OCI-LY3 (cell line): ENCODE measurements around the gene INPP5A.

Source experiments
- H2AFZ ChIP-seq: fragments of 200-600, 300-600 bp; shearing (Covaris generic); 2 replicates; pipeline ENCODE4 v1.6.0; 2014; ENCODE audit warnings: antibody characterized with exemption, low read depth, low read length
- H3K27ac ChIP-seq: fragments of 200-600, 300-600 bp; sonication (generic); 2 replicates; pipeline ENCODE4 v1.5.1; 2014; ENCODE audit warnings: mild to moderate bottlenecking, low read length, moderate library complexity, mixed read lengths
- H3K27me3 ChIP-seq: fragments of 200-600, 300-600 bp; sonication (generic); 2 replicates; pipeline ENCODE4 v1.6.1; 2014; ENCODE audit warnings: low read depth, low read length, mixed read lengths
- H3K36me3 ChIP-seq: fragments of 200-600, 300-600 bp; sonication (generic); replicated peaks from 2 replicates; pipeline ENCODE3; 2014; ENCODE audit warnings: low read depth, low read length, mixed read lengths
- H3K4me1 ChIP-seq: fragments of 300-600, 200-600 bp; sonication (generic); 2 replicates; pipeline ENCODE4 v1.6.1; 2014; ENCODE audit warnings: low read length, mixed read lengths
- H3K4me2 ChIP-seq: fragments of 200-600, 300-600 bp; sonication (generic); 2 replicates; pipeline ENCODE4 v1.6.1; 2014; ENCODE audit warnings: low read length, mixed read lengths
- H3K4me3 ChIP-seq: fragments of 300-600, 200-600 bp; sonication (generic); 2 replicates; pipeline ENCODE4 v1.5.1; 2014; ENCODE audit warnings: antibody characterized with exemption, mild to moderate bottlenecking, low read length, moderate library complexity
- H3K79me2 ChIP-seq: fragments of 300-600, 200-600 bp; shearing (Covaris generic); 2 replicates; pipeline ENCODE4 v1.6.1; 2014; ENCODE audit warnings: mild to moderate bottlenecking, low read length, mixed read lengths
- H3K9ac ChIP-seq: fragments of 300-600, 200-600 bp; shearing (Covaris generic); 2 replicates; pipeline ENCODE4 v1.6.0; 2014; ENCODE audit warnings: mild to moderate bottlenecking, low read length, moderate library complexity
- H3K9me3 ChIP-seq: fragments of 200-600, 300-600 bp; shearing (Covaris generic); 2 replicates; pipeline ENCODE4 v1.6.1; 2014; ENCODE audit warnings: low read length, mixed read lengths; ENCODE audit not compliant: insufficient read depth
- H4K20me1 ChIP-seq: fragments of 200-600, 300-600 bp; sonication (generic); 2 replicates; pipeline ENCODE4 v1.6.1; 2016; ENCODE audit warnings: low read length, mixed read lengths; ENCODE audit not compliant: insufficient read depth
- EZH2phosphoT487 ChIP-seq: fragments of 200-600 bp; shearing (Covaris generic); IDR thresholded peaks from 2 replicates; pipeline ENCODE4 v1.6.1; 2018; ENCODE audit warnings: antibody characterized with exemption, mixed run types, low read depth
- TF ChIP-seq, protein P1 (sequence below): fragments of 200-600, 300-600 bp; sonication (generic); IDR thresholded peaks from 2 replicates; pipeline ENCODE4 v1.5.1; 2014; ENCODE audit warnings: antibody characterized with exemption, low read length, low read depth

The INPP5A gene

DNA sequence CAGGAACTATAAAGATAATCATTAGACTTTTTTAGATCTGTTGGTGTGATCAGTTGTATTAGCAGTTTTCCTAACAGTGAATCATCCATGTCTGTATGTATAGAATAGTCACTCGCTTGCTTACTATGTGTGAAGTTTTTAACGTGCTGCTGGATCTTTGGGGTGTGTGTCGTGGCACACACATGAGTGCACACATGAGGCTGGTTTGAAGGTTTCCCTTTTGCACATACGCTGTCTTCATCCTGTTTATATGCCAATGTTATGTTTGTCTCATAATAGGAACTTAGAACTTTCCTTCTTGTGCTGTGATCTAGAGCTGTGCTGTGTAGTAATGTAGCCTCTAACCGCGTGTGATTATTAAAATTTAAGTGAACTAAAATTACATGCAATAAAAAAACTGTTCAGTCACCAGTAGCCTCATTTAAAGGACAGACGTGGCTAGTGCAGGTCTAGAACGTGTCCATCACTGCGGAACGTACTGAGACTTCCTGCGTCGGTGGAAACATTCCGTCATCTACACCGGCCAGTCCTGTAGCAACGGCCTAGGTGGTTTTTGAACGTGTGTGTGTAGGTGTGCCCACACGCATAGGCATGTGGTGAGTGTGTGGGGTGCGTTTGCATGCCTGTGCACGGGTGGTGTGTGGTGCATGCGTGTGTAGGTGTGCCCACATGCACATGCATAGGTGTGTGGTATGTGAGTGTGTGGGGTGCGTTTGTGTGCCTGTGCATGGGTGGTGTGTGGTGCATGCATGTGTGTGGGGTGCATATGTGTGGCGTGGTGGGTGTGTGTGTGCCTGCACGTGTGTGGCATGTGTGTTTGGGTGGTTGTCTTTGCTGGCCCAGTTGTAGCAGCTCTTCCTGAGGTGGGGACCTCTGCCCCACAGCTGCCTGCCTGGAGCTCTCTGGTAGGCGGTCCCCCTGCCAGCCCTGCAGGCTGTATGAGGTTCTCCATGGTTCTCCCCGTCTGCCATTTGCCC, 56.6 kb downstream of the INPP5A start:
- H3K79me2 ChIP-seq, result no peaks in the 10 kb centered on the region
- H3K9me3 ChIP-seq, result no peaks in the 10 kb centered on the region
- no peak overlapping the region for H3K27ac ChIP-seq
- H3K4me1 ChIP-seq, result peaks cover 9% of the 10 kb centered on the region
- H3K9ac ChIP-seq, result no peak overlapping the region
- H3K36me3 ChIP-seq, result no peaks in the 10 kb centered on the region
- no peaks in the 10 kb centered on the region for H3K27me3 ChIP-seq
- no peak overlapping the region for H2AFZ ChIP-seq
- no peak overlapping the region for H3K4me3 ChIP-seq
- no peak overlapping the region for H3K4me2 ChIP-seq
- no peaks in the 10 kb centered on the region for H4K20me1 ChIP-seq
- TF ChIP-seq EZH2phosphoT487, result no peak
- TF ChIP-seq, protein P1, sequence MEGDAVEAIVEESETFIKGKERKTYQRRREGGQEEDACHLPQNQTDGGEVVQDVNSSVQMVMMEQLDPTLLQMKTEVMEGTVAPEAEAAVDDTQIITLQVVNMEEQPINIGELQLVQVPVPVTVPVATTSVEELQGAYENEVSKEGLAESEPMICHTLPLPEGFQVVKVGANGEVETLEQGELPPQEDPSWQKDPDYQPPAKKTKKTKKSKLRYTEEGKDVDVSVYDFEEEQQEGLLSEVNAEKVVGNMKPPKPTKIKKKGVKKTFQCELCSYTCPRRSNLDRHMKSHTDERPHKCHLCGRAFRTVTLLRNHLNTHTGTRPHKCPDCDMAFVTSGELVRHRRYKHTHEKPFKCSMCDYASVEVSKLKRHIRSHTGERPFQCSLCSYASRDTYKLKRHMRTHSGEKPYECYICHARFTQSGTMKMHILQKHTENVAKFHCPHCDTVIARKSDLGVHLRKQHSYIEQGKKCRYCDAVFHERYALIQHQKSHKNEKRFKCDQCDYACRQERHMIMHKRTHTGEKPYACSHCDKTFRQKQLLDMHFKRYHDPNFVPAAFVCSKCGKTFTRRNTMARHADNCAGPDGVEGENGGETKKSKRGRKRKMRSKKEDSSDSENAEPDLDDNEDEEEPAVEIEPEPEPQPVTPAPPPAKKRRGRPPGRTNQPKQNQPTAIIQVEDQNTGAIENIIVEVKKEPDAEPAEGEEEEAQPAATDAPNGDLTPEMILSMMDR, result no peak

DNA sequence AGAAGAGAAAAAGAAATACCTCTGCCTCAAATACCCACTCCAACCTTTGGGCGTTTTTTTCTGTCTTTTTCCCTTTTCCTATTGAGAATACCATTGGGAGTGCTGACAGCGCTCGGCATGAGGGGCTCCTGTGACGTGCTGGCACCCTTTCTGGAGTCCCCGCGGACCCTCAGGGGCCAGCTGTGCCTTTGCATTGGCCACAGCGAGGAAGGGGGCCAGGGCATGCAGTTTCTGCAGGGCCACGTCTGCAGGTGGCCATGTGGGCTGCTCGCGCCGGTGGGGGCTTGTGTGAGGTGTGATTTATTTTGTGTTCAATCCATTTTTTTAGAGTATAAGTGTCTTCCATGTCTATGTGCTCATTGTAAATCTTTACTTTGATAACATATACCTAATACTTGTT, 57.4 kb downstream of the INPP5A start:
- Histone ChIP-seq H3K36me3 (no peaks in the 10 kb centered on the region), H3K9ac (no peak overlapping the region), H3K79me2 (no peaks in the 10 kb centered on the region), H3K4me1 (peaks cover 9% of the 10 kb centered on the region), H2AFZ (no peak overlapping the region), H3K9me3 (no peaks in the 10 kb centered on the region), H3K4me3 (no peak overlapping the region), H3K27ac (no peak overlapping the region), H3K27me3 (no peaks in the 10 kb centered on the region), H3K4me2 (no peak overlapping the region), H4K20me1 (no peaks in the 10 kb centered on the region)
- TF ChIP-seq EZH2phosphoT487, result no peak
- TF ChIP-seq, protein P1, result no peak

DNA sequence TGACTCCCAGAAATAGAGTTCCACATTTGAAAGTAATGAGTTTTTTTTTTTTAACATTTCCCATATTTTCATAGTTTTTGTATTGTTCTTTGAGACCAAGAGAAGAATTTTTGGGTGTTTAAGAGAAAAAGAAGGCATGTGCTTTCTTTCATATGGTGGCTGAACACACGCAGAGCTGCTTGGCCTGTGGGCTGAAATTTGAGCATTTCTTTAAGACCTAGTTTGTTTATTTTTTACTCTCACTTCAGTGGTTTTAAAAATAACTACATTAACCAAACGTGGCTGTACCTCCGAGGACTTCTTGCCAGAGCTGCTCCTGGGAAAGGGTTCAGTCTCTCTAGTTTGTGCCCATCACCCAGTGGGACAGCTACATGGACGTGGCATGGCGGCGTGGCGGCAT, 58.3 kb downstream of the INPP5A start:
- no peaks in the 10 kb centered on the region for H3K9me3 ChIP-seq
- no peak overlapping the region for H3K27ac ChIP-seq
- no peaks in the 10 kb centered on the region for H3K79me2 ChIP-seq
- no peak overlapping the region for H3K9ac ChIP-seq
- H3K27me3 ChIP-seq, result no peaks in the 10 kb centered on the region
- H2AFZ ChIP-seq, result no peak overlapping the region
- TF ChIP-seq EZH2phosphoT487, result no peak
- TF ChIP-seq, protein P1, result no peak
- H3K4me3 ChIP-seq, result no peak overlapping the region
- no peaks in the 10 kb centered on the region for H4K20me1 ChIP-seq
- H3K36me3 ChIP-seq, result no peaks in the 10 kb centered on the region
- peaks cover 9% of the 10 kb centered on the region for H3K4me1 ChIP-seq
- no peak overlapping the region for H3K4me2 ChIP-seq

DNA sequence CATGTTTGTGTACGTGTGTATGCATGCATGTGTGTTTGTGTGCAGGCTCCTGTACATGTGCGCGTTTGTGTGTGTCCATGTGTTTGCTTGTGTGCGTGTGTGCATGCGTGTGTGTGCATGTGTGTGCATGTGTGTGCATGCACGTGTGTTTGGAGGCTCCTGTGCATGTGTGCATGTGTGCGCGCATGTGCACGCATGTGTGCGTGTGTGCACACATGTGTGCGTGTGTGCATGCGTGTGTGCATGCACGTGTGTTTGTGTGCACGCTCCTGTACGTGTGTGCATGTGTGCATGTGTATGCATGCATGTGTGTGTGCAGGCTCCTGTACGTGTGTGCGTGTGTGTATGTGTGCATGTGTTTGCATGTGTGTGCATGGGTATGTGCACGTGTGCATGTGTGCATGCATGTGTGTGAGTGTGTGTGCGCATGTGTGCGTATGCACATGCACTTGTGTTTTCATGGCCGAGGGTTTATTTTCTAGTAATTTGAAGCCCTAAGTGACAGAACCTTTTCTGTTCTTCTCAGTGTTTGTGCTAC, 59.2 kb downstream of the INPP5A start:
- TF ChIP-seq, protein P1, result no peak
- no peak for TF ChIP-seq EZH2phosphoT487
- no peaks in the 10 kb centered on the region for H3K79me2 ChIP-seq
- H3K4me3 ChIP-seq, result no peak overlapping the region
- no peak overlapping the region for H3K4me2 ChIP-seq
- no peak overlapping the region for H2AFZ ChIP-seq
- H4K20me1 ChIP-seq, result no peaks in the 10 kb centered on the region
- no peak overlapping the region for H3K9ac ChIP-seq
- no peaks in the 10 kb centered on the region for H3K9me3 ChIP-seq
- no peak overlapping the region for H3K27ac ChIP-seq
- H3K36me3 ChIP-seq, result no peaks in the 10 kb centered on the region
- H3K4me1 ChIP-seq, result peaks cover 9% of the 10 kb centered on the region
- no peaks in the 10 kb centered on the region for H3K27me3 ChIP-seq
